Measurements from ENCODE around the gene TNP2.

The TNP2 gene

GRCh38 chr16:11252482-11252931, 16.6 kb downstream of the TNP2 start:
- H3K4me3 ChIP-seq (ENCODE audit: low read depth, low read length) = no peak overlapping the region
- TF ChIP-seq CTCF (IDR thresholded peaks at IDR 0.05; ENCODE audit: insufficient read depth, low read length, missing control alignments) = no peak
- ChIA-PET POLR2A (interaction anchor here (0.7 kb wide), 1 partner anchor 97 kb away, joined by 3 read pairs; no protein-coding TSS in a partner anchor), CTCF (interaction anchor here (1.2 to 13.4 kb wide), 2 partner anchors 22 to 285 kb away, joined by 3 to 492 read pairs; no protein-coding TSS in a partner anchor)
- DNase-seq (ENCODE audit: low read depth, low spot score) = no peak

GRCh38 chr16:11251525-11252481, 17.3 kb downstream of the TNP2 start:
- TF ChIP-seq CTCF (IDR thresholded peaks at IDR 0.05; ENCODE audit: insufficient read depth, low read length, missing control alignments) = no peak
- ChIA-PET CTCF (interaction anchor here (1.2 to 13.4 kb wide), 2 partner anchors 21 to 285 kb away, joined by 3 to 492 read pairs; no protein-coding TSS in a partner anchor), POLR2A (interaction anchor here (0.6 to 0.8 kb wide), 3 partner anchors 247 to 1528 kb away, joined by 3 read pairs; no protein-coding TSS in a partner anchor)
- peak; percentile 52 for DNase-seq (ENCODE audit: low read depth, low spot score)
- no peak overlapping the region for H3K4me3 ChIP-seq (ENCODE audit: low read depth, low read length)

GRCh38 chr16:11250786-11251524, 18.2 kb downstream of the TNP2 start:
- no peak for DNase-seq (ENCODE audit: low read depth, low spot score)
- ChIA-PET CTCF (interaction anchor here (13.4 kb wide), 1 partner anchor 284 kb away, joined by 492 read pairs; no protein-coding TSS in a partner anchor), POLR2A (interaction anchor here (0.6 to 0.8 kb wide), 2 partner anchors 246 to 287 kb away, joined by 3 read pairs; no protein-coding TSS in a partner anchor)
- no peak for TF ChIP-seq CTCF (IDR thresholded peaks at IDR 0.05; ENCODE audit: insufficient read depth, low read length, missing control alignments)
- H3K4me3 ChIP-seq (ENCODE audit: low read depth, low read length) = no peak overlapping the region

GRCh38 chr16:11250091-11250785, 18.9 kb downstream of the TNP2 start:
- POLR2A ChIA-PET = no interaction called here
- DNase-seq (ENCODE audit: low read depth, low spot score) = no peak
- no peak for TF ChIP-seq CTCF (IDR thresholded peaks at IDR 0.05; ENCODE audit: insufficient read depth, low read length, missing control alignments)
- no peak overlapping the region for H3K4me3 ChIP-seq (ENCODE audit: low read depth, low read length)
- CTCF ChIA-PET = interaction anchor here (1.0 kb wide), 1 partner anchor 279 kb away, joined by 4 read pairs; no protein-coding TSS in a partner anchor

- no peak for TF ChIP-seq CTCF (IDR thresholded peaks at IDR 0.05; ENCODE audit: insufficient read depth, low read length, missing control alignments)
- POLR2A ChIA-PET = no interaction called here
Measured at GRCh38 chr16:11249233-11250061, 19.7 kb downstream of the TNP2 start.

More at GRCh38 chr16:11249233-11250061, 19.7 kb downstream of the TNP2 start:
- no peak overlapping the region for H3K4me3 ChIP-seq (ENCODE audit: low read depth, low read length)
- no peak for DNase-seq (ENCODE audit: low read depth, low spot score)
- CTCF ChIA-PET = interaction anchor here (1.0 kb wide), 1 partner anchor 278 kb away, joined by 4 read pairs; no protein-coding TSS in a partner anchor
